HG02798 (cell line): ENCODE data around the gene ABCA10.
A peak's percentile ranks its signal among the peaks of the same experiment; 100 is the strongest.
"Not testable (repeated sequence)": the region's sequence is repeated elsewhere in the genome, so short reads cannot be mapped to it uniquely, and the experiment has no call there.

ENCODE experiments used
- ATAC-seq: cut with Tn5 transposase; IDR thresholded peaks from one replicate; pipeline ENCODE4 v1.9.1; 2021; ENCODE audit warnings: mild to moderate bottlenecking; ENCODE audit not compliant: unreplicated experiment, poor library complexity

ABCA10 gene

GRCh38 chr17:69168642-69169041 is 60.0 kb downstream of the ABCA10 start:
- ATAC-seq: not testable (repeated sequence)

DNA sequence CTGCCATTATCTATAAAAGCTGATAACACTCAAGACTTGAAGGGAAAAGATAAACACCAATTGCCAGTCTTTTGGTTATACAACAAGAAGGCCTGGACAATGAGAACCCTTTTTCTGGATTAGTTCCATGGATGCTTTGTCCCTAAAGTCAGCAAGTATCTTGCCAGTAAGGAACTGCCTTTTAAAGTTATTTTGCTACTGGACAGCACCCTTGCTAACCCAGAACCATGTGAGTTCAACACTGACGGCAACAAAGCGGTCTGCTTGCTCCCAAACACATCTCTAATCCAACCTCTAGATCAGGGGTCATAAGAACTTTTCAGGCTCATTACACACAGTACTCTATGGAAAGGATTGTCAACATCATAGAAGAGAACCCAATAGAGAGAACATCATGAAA is 61.7 kb downstream of the ABCA10 start:
- no peak for ATAC-seq

GRCh38 chr17:69164206-69164605 is 64.4 kb downstream of the ABCA10 start:
- no peak for ATAC-seq

DNA sequence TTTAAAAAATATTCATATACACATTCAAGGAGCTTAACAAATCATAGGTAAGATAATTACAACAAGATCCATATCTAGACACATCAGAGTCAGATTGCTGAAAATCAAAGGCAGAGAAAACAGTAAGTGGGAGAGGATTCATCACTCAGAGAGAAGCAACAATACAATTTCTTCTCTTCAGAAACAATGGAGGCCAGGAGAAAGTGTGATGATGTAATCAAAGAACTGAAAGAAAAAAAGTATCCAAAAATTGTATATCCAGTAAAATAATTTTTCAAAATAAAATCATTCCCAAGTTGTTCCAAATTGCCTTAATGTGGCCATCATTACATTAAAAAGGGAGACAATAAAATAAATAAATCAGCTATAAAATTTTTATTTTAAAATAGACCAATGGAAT is 69.2 kb downstream of the ABCA10 start:
- ATAC-seq: no peak

GRCh38 chr17:69154267-69154666 is 74.4 kb downstream of the ABCA10 start:
- ATAC-seq: no peak

- ATAC-seq: no peak
Measured at GRCh38 chr17:69150333-69150732, 78.3 kb downstream of the ABCA10 start.

- no peak for ATAC-seq
Measured at GRCh38 chr17:69147460-69147859, 81.2 kb downstream of the ABCA10 start.

GRCh38 chr17:69144331-69145255 is 84.0 kb downstream of the ABCA10 start:
- no peak for ATAC-seq

- no peak for ATAC-seq
Measured at GRCh38 chr17:69143683-69144231, 84.9 kb downstream of the ABCA10 start.

DNA sequence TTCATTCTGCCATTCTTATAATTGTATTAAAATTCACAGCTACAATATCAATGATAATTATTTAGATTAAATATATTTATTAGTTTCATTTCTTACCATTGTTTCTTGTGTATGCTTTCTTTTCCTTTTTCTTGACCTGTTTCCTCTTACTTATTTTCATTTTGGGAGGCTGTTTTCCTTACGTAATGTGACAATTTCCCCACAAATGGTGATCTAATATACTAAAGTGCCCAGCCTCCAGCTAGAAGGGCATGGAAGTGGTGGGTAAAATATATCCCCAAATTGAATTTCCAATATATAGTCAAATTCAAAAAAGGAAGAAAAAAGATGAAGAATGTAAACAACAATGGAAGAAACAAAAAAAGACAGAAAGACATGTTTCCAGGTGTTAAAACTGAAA is 85.5 kb downstream of the ABCA10 start:
- no peak for ATAC-seq

GRCh38 chr17:69142175-69142802 is 86.3 kb downstream of the ABCA10 start:
- no peak for ATAC-seq

DNA sequence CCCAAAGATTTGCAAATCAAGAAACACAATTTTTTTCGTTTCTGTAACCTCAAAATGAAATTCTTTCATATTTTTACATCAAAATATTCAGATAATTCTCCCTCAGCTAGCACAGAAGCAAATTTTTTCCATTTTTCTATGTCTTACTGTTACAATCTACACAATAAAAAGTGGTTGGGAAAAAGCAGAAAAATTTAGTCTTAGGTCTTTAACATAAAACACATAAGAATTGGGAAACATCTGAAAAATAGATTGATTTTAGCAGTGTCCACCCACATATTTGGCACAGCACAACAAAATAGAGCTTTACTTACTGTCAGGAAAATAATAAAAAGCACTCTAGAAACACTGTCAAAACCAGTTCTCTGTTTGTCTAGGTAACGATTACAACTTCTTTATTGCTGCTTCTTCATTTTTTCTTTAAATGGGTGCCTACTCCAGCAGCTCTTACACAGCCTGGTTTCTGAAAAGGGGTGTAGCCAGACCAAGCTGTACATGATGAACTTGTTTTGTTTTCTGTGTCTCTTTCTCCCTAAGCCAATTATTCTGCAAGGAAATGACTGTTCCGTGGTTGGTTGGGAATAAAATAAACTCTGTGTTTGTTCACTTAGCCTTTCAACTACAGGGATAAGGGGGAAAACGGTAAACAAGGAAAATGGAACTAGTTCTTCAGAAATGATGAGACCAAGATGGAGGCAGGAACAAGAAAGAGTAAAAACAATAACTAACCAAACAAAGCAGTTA is 87.0 kb downstream of the ABCA10 start, which contains the start of gene ABCA6:
Gene ABCA6, minus strand, starts transcription at position 465 of the 744 bp plus-strand sequence. CDS start 1,192 bp downstream, outside the sequence.
- ATAC-seq: no peak

- ATAC-seq: no peak
Measured at GRCh38 chr17:69134112-69134511, 94.5 kb downstream of the ABCA10 start.

DNA sequence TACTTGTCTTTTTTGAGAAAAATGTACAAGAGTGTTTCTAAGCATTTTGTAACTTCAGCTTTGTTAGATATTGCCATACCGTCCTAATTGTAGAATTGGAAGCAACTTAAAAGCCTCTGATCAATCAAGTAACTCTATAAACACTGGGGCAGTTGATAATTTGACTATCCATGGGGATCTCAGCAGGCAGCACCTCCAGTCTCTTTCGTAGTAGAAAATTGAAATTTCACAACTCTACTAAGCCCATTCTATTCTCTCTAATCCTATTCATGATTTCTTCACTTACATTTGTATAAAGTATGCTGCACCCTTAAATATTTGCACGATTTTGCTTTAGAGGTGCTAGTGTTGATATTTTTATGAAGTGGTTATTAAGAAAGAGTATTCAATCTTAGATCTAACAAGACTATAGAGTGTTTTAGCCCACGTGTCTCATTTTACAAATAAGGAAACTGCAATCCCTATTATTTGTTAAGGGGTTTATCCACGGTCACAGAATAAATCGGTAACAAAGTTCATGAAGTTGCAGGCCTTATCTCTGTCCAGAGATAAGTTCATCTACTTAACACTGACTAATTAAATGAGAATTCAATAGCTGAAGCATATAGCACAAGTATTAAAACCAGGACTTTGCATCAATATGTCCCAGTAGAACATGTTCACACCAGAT is 97.9 kb downstream of the ABCA10 start:
- ATAC-seq: no peak

- ATAC-seq: no peak
Measured at GRCh38 chr17:69123626-69124025, 105.0 kb downstream of the ABCA10 start.

DNA sequence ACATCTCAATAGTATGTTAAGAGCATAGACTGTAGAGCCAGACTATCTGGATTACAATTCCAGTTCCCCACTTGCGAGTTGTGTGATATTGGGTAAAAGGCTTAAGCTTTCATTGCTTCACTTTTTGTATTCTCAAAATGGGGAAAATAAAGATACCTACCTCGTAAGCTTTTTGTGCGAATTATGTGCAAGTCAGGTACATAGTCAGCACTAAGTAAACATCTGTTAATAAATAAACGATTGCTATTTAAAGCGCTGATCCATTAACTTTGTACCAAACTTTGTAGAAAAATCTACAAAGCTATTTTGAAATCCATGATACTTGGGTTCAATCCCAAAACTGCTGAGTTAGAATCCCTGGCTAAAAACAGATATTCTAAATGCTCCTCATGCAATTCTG is 106.6 kb downstream of the ABCA10 start:
- no peak for ATAC-seq

- ATAC-seq: peak; percentile 51
Measured at GRCh38 chr17:69117855-69118784, 110.5 kb downstream of the ABCA10 start.

- no peak for ATAC-seq
Measured at GRCh38 chr17:69111794-69112193, 116.8 kb downstream of the ABCA10 start.
